ENCODE measurements around the gene GP9. TPM values are rescaled to one million over a fixed set of nuclear protein-coding genes. Genes with fewer than 3 reads are reported as not detected.
A peak's percentile ranks its signal among the peaks of the same experiment; 100 is the strongest.

Gene GP9
- total and polyA plus RNA-seq, 8 donors, result 0.14 TPM; not detected in 7

- Histone ChIP-seq H3K9me3 (no peaks in the 10 kb centered on the region), H3K36me3 (no peaks in the 10 kb centered on the region), H3K4me3 (peak overlapping the region in 1 of 4 donors; percentile 22), H3K27me3 (no peaks in the 10 kb centered on the region), H3K4me1 (no peaks in the 10 kb centered on the region), H3K27ac (no peak overlapping the region)
- no peak for TF ChIP-seq CTCF (IDR thresholded peaks at IDR 0.05)
- WGBS, 2 donors, result 54 to 55% methylated on average over 60 to 67 of the region's 67 CpGs
- ATAC-seq (peak in 1 of 4 donors; percentile 32), FAIRE-seq (no peak), DNase-seq (no peak)
- intact Hi-C loops (cut with DNase I), result no loop called here
Observed at GRCh38 chr3:129046037-129046731, 14.4 kb upstream of the GP9 start.

GRCh38 chr3:129046732-129047552 lies 13.6 kb upstream of the GP9 start:
- FAIRE-seq (no peak), ATAC-seq (no peak), DNase-seq (no peak)
- intact Hi-C loops (cut with DNase I), result no loop called here
- Histone ChIP-seq H3K27ac (no peak overlapping the region), H3K4me3 (no peak overlapping the region), H3K27me3 (no peaks in the 10 kb centered on the region), H3K36me3 (no peaks in the 10 kb centered on the region), H3K9me3 (no peaks in the 10 kb centered on the region), H3K4me1 (peaks cover 0 to 3% (median 2%) of the 10 kb centered on the region in 3 donors)
- WGBS, 2 donors, result 92 to 93% methylated on average over 45 to 46 of the region's 46 CpGs
- no peak for TF ChIP-seq CTCF (IDR thresholded peaks at IDR 0.05)

GRCh38 chr3:129047553-129047839 lies 13.1 kb upstream of the GP9 start:
- TF ChIP-seq CTCF (IDR thresholded peaks at IDR 0.05), result no peak
- no peaks in the 10 kb centered on the region for H3K36me3 ChIP-seq
- no peak for ATAC-seq
- H3K27ac ChIP-seq, result no peak overlapping the region
- WGBS, 2 donors, result 90 to 95% methylated on average over 6 of the region's 6 CpGs
- peaks cover 5 to 9% (median 7%) of the 10 kb centered on the region in 3 donors for H3K4me1 ChIP-seq
- no peaks in the 10 kb centered on the region for H3K9me3 ChIP-seq
- no peaks in the 10 kb centered on the region for H3K27me3 ChIP-seq
- DNase-seq, result no peak
- H3K4me3 ChIP-seq, result no peak overlapping the region
- intact Hi-C loops (cut with DNase I), result no loop called here
- no peak for FAIRE-seq

GRCh38 chr3:129050556-129051295 lies 9.9 kb upstream of the GP9 start:
- ATAC-seq (no peak), FAIRE-seq (no peak), DNase-seq (peak in 1 of 6 donors; percentile 32)
- intact Hi-C loops (cut with DNase I), result no loop called here
- Histone ChIP-seq H3K4me1 (peaks cover 27 to 37% (median 31%) of the 10 kb centered on the region in 3 donors), H3K9me3 (no peaks in the 10 kb centered on the region), H3K27me3 (no peaks in the 10 kb centered on the region), H3K36me3 (no peaks in the 10 kb centered on the region), H3K27ac (no peak overlapping the region), H3K4me3 (no peak overlapping the region)
- TF ChIP-seq CTCF (IDR thresholded peaks at IDR 0.05), result no peak
- 92 to 96% methylated on average over 12 of the region's 12 CpGs for WGBS, 2 donors
